ENCODE results near the gene IDH3A.

The IDH3A gene

DNA sequence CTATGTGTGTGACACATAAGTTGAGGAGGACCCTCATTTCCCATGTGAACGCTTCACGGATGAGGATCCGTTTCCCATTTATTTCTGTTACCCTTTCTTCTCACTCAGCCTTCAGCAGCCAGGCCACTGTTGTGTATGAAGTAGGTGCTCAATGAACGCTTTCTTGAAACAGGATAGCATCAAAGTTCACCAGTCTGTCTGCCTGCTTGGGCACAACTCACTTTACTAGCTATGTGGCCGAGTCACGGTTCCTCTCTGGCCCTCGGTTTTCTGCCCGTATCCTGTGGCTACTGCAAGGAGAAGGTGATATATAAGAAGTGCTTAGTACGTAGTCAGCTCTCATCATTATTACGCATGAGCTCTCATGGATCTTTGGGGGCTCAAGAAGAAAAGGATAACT, 62.8 kb downstream of the IDH3A start:
- Histone ChIP-seq H4K20me1 (ENCODE audit: insufficient read depth, low read length, poor library complexity, severe bottlenecking) (no peaks in the 10 kb centered on the region), H3K36me3 (ENCODE audit: insufficient read depth, low read length) (no peaks in the 10 kb centered on the region), H3K4me3 (ENCODE audit: low read length, poor library complexity, severe bottlenecking) (no peak overlapping the region), H3K27me3 (ENCODE audit: insufficient read depth, low read length, poor library complexity, severe bottlenecking) (no peaks in the 10 kb centered on the region), H3K9me3 (ENCODE audit: insufficient read depth, low read depth, low read length) (no peaks in the 10 kb centered on the region), H3K9me2 (replicated peaks; ENCODE audit: low read depth, low read length) (no peaks in the 10 kb centered on the region), H3F3A (ENCODE audit: low read depth) (no peaks in the 10 kb centered on the region), H3K9ac (ENCODE audit: low read depth, low read length, poor library complexity, severe bottlenecking) (no peak overlapping the region), H2AFZ (ENCODE audit: low read length) (no peak overlapping the region), H3K4me1 (ENCODE audit: insufficient read depth, low read length, poor library complexity, severe bottlenecking) (no peaks in the 10 kb centered on the region), H3K79me2 (ENCODE audit: insufficient read depth, low read length) (no peaks in the 10 kb centered on the region), H3K4me2 (ENCODE audit: low read depth, low read length, poor library complexity, severe bottlenecking) (no peak overlapping the region)
- TF ChIP-seq, protein P1, sequence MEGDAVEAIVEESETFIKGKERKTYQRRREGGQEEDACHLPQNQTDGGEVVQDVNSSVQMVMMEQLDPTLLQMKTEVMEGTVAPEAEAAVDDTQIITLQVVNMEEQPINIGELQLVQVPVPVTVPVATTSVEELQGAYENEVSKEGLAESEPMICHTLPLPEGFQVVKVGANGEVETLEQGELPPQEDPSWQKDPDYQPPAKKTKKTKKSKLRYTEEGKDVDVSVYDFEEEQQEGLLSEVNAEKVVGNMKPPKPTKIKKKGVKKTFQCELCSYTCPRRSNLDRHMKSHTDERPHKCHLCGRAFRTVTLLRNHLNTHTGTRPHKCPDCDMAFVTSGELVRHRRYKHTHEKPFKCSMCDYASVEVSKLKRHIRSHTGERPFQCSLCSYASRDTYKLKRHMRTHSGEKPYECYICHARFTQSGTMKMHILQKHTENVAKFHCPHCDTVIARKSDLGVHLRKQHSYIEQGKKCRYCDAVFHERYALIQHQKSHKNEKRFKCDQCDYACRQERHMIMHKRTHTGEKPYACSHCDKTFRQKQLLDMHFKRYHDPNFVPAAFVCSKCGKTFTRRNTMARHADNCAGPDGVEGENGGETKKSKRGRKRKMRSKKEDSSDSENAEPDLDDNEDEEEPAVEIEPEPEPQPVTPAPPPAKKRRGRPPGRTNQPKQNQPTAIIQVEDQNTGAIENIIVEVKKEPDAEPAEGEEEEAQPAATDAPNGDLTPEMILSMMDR (conservative IDR thresholded peaks at IDR 0.05; ENCODE audit: low read length), result no peak
- no peak for TF ChIP-seq EZH2phosphoT487 (IDR thresholded peaks at IDR 0.05; ENCODE audit: borderline replicate concordance)

DNA sequence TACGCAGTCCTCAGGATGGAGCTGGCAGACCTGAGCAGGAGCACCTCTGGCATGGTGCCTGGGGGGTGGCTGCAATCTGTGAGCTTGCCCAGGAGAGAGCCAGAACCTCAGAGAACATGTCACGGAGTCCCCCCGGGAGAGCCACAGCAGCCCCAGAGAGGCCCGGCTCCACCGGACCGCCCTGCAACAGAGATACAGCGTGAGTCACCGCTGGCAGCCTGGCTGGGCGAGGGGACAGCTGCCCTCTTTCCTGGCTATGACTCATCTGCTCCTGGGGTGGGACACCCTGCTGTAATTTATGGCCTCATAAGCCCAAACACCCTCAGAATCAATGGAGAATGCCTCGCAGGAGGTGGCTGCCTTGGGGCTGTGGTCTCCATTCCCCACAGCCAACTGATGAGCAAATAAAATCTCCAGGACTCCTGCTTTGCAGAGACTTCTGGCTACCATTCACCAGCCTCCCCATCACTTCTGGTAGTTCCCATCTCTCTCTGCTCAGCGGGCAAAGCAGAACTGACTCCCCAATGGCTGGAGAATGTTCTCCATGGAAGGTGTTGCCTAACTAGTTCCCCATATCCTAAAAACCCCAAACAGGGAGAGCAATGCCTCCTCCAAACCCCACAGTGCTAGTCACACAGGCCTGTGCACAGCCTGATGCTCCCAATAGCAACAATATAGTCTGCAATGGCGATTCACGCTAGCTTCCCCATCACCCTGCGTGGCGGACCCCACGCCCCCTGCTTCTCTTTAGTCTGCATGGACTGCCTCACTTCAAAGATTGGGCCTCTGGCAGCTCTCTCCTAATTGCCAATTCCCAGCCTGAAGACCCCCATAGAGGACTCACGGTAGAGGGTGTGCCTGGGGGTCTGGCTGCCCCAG, 63.6 kb downstream of the IDH3A start:
- Histone ChIP-seq H3K9me3 (ENCODE audit: insufficient read depth, low read depth, low read length) (no peaks in the 10 kb centered on the region), H2AFZ (ENCODE audit: low read length) (no peak overlapping the region), H4K20me1 (ENCODE audit: insufficient read depth, low read length, poor library complexity, severe bottlenecking) (no peaks in the 10 kb centered on the region), H3K4me3 (ENCODE audit: low read length, poor library complexity, severe bottlenecking) (no peak overlapping the region), H3F3A (ENCODE audit: low read depth) (no peaks in the 10 kb centered on the region), H3K36me3 (ENCODE audit: insufficient read depth, low read length) (no peaks in the 10 kb centered on the region), H3K9ac (ENCODE audit: low read depth, low read length, poor library complexity, severe bottlenecking) (no peak overlapping the region), H3K4me2 (ENCODE audit: low read depth, low read length, poor library complexity, severe bottlenecking) (no peak overlapping the region), H3K4me1 (ENCODE audit: insufficient read depth, low read length, poor library complexity, severe bottlenecking) (no peaks in the 10 kb centered on the region), H3K9me2 (replicated peaks; ENCODE audit: low read depth, low read length) (no peaks in the 10 kb centered on the region), H3K27me3 (ENCODE audit: insufficient read depth, low read length, poor library complexity, severe bottlenecking) (no peaks in the 10 kb centered on the region), H3K79me2 (ENCODE audit: insufficient read depth, low read length) (no peaks in the 10 kb centered on the region)
- TF ChIP-seq, protein P1 (conservative IDR thresholded peaks at IDR 0.05; ENCODE audit: low read length), result no peak
- TF ChIP-seq EZH2phosphoT487 (IDR thresholded peaks at IDR 0.05; ENCODE audit: borderline replicate concordance), result no peak

DNA sequence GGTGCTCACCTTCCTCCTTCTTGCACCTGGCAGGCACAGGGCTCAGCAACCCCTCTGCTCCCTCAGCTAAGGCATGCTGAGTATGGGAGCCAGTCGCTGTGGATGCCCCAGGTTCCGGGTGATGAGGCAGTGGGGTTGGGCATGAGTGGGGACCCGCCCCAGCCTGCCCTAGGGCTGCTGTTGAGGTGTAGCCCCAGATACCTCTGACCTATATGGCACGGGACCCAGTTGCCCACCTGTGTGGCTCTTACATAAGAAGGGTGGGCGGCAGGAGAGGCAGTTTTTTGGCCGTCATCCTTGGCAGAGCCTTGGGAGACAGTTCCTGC, 64.2 kb downstream of the IDH3A start:
- H2AFZ ChIP-seq (ENCODE audit: low read length), result no peak overlapping the region
- TF ChIP-seq EZH2phosphoT487 (IDR thresholded peaks at IDR 0.05; ENCODE audit: borderline replicate concordance), result no peak
- TF ChIP-seq, protein P1 (conservative IDR thresholded peaks at IDR 0.05; ENCODE audit: low read length), result no peak

More for the DNA sequence above, 64.2 kb downstream of the IDH3A start:
- Histone ChIP-seq H4K20me1 (ENCODE audit: insufficient read depth, low read length, poor library complexity, severe bottlenecking) (no peaks in the 10 kb centered on the region), H3K4me2 (ENCODE audit: low read depth, low read length, poor library complexity, severe bottlenecking) (no peak overlapping the region), H3K27me3 (ENCODE audit: insufficient read depth, low read length, poor library complexity, severe bottlenecking) (no peaks in the 10 kb centered on the region), H3K4me3 (ENCODE audit: low read length, poor library complexity, severe bottlenecking) (no peak overlapping the region), H3K79me2 (ENCODE audit: insufficient read depth, low read length) (no peaks in the 10 kb centered on the region), H3K4me1 (ENCODE audit: insufficient read depth, low read length, poor library complexity, severe bottlenecking) (no peaks in the 10 kb centered on the region), H3K9me2 (replicated peaks; ENCODE audit: low read depth, low read length) (no peaks in the 10 kb centered on the region), H3K36me3 (ENCODE audit: insufficient read depth, low read length) (no peaks in the 10 kb centered on the region), H3F3A (ENCODE audit: low read depth) (no peaks in the 10 kb centered on the region), H3K9me3 (ENCODE audit: insufficient read depth, low read depth, low read length) (no peaks in the 10 kb centered on the region), H3K9ac (ENCODE audit: low read depth, low read length, poor library complexity, severe bottlenecking) (no peak overlapping the region)

All from Loucy (cell line).